Neural crest cell (in vitro differentiated cells): ENCODE measurements around the gene RGS1. TPM values are rescaled to one million over a fixed set of nuclear protein-coding genes. Genes with fewer than 3 reads are reported as not detected.

Source experiments
- DNase-seq: peaks from one replicate; pipeline ENCODE4 v3.0.0; 2021; ENCODE audit warnings: low read depth, mixed read lengths, low spot score
- H3K27ac Mint-ChIP-seq: one replicate; pipeline ENCODE4 v1.8.0; 2021; ENCODE audit warnings: mild to moderate bottlenecking, mixed read lengths; ENCODE audit not compliant: unreplicated experiment
- H3K27me3 Mint-ChIP-seq: 2 replicates; pipeline ENCODE4 v1.8.0; 2021; ENCODE audit warnings: low read depth, mild to moderate bottlenecking, mixed read lengths
- H3K36me3 Mint-ChIP-seq: 2 replicates; pipeline ENCODE4 v1.8.0; 2021; ENCODE audit warnings: low read depth, mild to moderate bottlenecking, mixed read lengths
- H3K4me1 Mint-ChIP-seq: 2 replicates; pipeline ENCODE4 v1.8.0; 2021; ENCODE audit warnings: mixed read lengths
- H3K4me3 Mint-ChIP-seq: one replicate; pipeline ENCODE4 v1.8.0; 2021; ENCODE audit warnings: mild to moderate bottlenecking, mixed read lengths
- H3K9me3 Mint-ChIP-seq: 2 replicates; pipeline ENCODE4 v1.8.0; 2021; ENCODE audit warnings: mixed read lengths
- total RNA-seq: library from RNA; stranded (reverse); gene quantifications from 2 replicates; pipeline ENCODE4 v1.2.1, GENCODE V29; 2021
- TF ChIP-seq, protein P1 (sequence below): fragments of 200-600 bp; sonication (generic); conservative IDR thresholded peaks from 2 replicates; pipeline ENCODE4 v1.5.0; 2021; ENCODE audit warnings: antibody characterized with exemption, mild to moderate bottlenecking

The RGS1 gene
- total RNA-seq, 1 donor from 2014 or later, result not detected

DNA sequence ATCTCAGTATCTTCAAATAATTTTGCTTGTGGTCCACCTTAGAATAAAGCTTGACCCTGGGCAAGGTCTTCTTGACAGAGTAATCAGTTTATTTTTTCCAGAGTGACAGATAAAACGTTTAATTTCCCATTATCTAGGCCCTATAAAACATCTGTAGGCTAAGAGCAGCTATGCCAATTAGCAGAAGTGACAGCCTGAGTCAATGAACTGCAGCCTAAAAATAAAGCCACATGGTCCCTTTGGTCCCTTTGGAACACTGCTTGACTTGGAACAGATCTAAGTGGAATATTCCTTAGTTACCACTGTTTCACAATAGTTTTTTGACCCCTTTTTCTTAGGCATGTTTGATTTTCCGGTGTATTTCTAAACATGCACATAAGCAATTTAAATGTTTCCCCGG is 54.0 kb downstream of the RGS1 start:
- TF ChIP-seq, protein P1, sequence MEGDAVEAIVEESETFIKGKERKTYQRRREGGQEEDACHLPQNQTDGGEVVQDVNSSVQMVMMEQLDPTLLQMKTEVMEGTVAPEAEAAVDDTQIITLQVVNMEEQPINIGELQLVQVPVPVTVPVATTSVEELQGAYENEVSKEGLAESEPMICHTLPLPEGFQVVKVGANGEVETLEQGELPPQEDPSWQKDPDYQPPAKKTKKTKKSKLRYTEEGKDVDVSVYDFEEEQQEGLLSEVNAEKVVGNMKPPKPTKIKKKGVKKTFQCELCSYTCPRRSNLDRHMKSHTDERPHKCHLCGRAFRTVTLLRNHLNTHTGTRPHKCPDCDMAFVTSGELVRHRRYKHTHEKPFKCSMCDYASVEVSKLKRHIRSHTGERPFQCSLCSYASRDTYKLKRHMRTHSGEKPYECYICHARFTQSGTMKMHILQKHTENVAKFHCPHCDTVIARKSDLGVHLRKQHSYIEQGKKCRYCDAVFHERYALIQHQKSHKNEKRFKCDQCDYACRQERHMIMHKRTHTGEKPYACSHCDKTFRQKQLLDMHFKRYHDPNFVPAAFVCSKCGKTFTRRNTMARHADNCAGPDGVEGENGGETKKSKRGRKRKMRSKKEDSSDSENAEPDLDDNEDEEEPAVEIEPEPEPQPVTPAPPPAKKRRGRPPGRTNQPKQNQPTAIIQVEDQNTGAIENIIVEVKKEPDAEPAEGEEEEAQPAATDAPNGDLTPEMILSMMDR, result no peak
- Mint-ChIP-seq H3K4me1 (peaks cover 14% of the 10 kb centered on the region), H3K9me3 (no peaks in the 10 kb centered on the region), H3K36me3 (no peaks in the 10 kb centered on the region), H3K27me3 (peaks cover 5% of the 10 kb centered on the region), H3K4me3 (no peak overlapping the region), H3K27ac (no peak overlapping the region)
- DNase-seq, result no peak

Other genes starting within 250 kb of the RGS1 start
- not detected in 2 replicates for gene RGS13, start 60.4 kb downstream of the RGS1 start, total RNA-seq
- gene RGS2, start 233.3 kb downstream of the RGS1 start, total RNA-seq, result 12.3 and 13.3 TPM in 2 replicates